GM13976 (cell line): ENCODE results near the gene RGP1.

Experiments used
- DNase-seq: peaks from one replicate; pipeline ENCODE4 v3.0.0; 2012; ENCODE audit warnings: low spot score
- CTCF ChIP-seq: IDR thresholded peaks from 2 replicates; pipeline ENCODE4 v1.5.1; 2012; ENCODE audit warnings: borderline replicate concordance, mild to moderate bottlenecking; ENCODE audit not compliant: insufficient read depth; ENCODE audit errors: extremely low read depth, missing control alignments, control extremely low read depth
- in situ Hi-C: fragments of 300-500 bp; cut with MboI; formaldehyde crosslinking; loops from one replicate; pipeline ENCODE4 v1.12.0; 2022; ENCODE audit warnings: low sequenced_read_pairs, mixed read lengths, inconsistent platforms; ENCODE audit not compliant: unreplicated experiment

Gene RGP1

GRCh38 chr9:35732185-35732799 is 16.8 kb upstream of the RGP1 start, which contains the start of the genes CREB3 and TLN1:
CREB3 (plus strand) TSS chr9:35732666; CDS start chr9:35732773, 107 bp downstream.
TLN1 (minus strand) TSS chr9:35732195; CDS start chr9:35725694, 6,501 bp downstream.
- in situ Hi-C loops = no loop called here
- peak; percentile 32 for TF ChIP-seq CTCF
- DNase-seq = peak; percentile 97

- TF ChIP-seq CTCF = peak; percentile 20
- in situ Hi-C loops = no loop called here
- peak; percentile 55 for DNase-seq
Measured at GRCh38 chr9:35732800-35733541, 16.1 kb upstream of the RGP1 start.

- no peak for TF ChIP-seq CTCF
- in situ Hi-C loops = no loop called here
- no peak for DNase-seq
Measured at GRCh38 chr9:35734096-35734495, 15.0 kb upstream of the RGP1 start.

- in situ Hi-C loops = no loop called here
- peak; percentile 79 for DNase-seq
Measured at GRCh38 chr9:35736201-35736633, 12.9 kb upstream of the RGP1 start.

GRCh38 chr9:35737143-35737542 is 11.9 kb upstream of the RGP1 start:
- no peak for DNase-seq
- TF ChIP-seq CTCF = no peak
- in situ Hi-C loops = no loop called here

More at GRCh38 chr9:35736201-35736633, 12.9 kb upstream of the RGP1 start:
- peak; percentile 93 for TF ChIP-seq CTCF

GRCh38 chr9:35738186-35738585 is 10.9 kb upstream of the RGP1 start:
- in situ Hi-C loops = no loop called here
- DNase-seq = no peak

More at GRCh38 chr9:35738186-35738585, 10.9 kb upstream of the RGP1 start:
- no peak for TF ChIP-seq CTCF
